ENCODE data around the gene SLC8A1. TPM values are rescaled to one million over a fixed set of nuclear protein-coding genes. Genes with fewer than 3 reads are reported as not detected.

Gene SLC8A1
- total RNA-seq, 1 experiment from 2014 or later = 1.7 TPM

DNA sequence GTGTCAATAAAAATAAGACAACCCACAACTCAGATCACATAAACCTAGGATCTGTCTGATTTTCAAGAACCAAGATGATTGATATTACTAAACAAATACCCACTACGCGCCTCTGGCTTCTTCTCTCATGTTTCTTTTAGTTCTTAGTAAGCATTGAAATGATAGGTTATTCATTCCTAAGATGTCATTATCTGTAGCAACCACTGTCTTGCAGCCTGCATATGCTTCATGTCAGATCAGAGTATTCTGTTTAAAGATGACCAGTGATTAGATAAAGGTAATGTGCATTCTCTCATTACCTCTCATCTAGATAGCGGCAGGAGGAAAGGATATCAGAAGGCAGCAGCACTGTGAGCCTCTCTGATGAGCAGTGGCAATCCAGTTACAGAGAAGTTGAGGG lies 112.9 kb downstream of the SLC8A1 start:
- Histone ChIP-seq H4K91ac (ENCODE audit: insufficient read length, low read depth, low read length) (no peak overlapping the region), H3K56ac (ENCODE audit: insufficient read length, low read depth, low read length) (no peak overlapping the region), H3K23me2 (ENCODE audit: insufficient read length, low read depth, low read length, poor library complexity, severe bottlenecking) (no peaks in the 10 kb centered on the region), H2BK20ac (ENCODE audit: low read depth, low read length, poor library complexity, severe bottlenecking) (no peak overlapping the region), H3K23ac (ENCODE audit: insufficient read length, low read depth, low read length) (no peak overlapping the region), H3K9ac (ENCODE audit: extremely low read depth, insufficient read length, low read length) (no peak overlapping the region), H3K27me3 (ENCODE audit: insufficient read depth, low read length) (no peaks in the 10 kb centered on the region), H3K4me1 (ENCODE audit: insufficient read depth, low read length) (no peaks in the 10 kb centered on the region), H2BK15ac (ENCODE audit: low read depth, low read length) (no peak overlapping the region), H3T11ph (ENCODE audit: low read length) (no peak overlapping the region), H2AFZ (ENCODE audit: low read length) (no peak overlapping the region), H4K5ac (ENCODE audit: insufficient read length, low read depth, low read length) (no peak overlapping the region), H4K20me1 (ENCODE audit: control insufficient read depth, insufficient read depth, insufficient read length) (no peaks in the 10 kb centered on the region), H3K4me2 (ENCODE audit: insufficient read depth, insufficient read length, low read length) (no peak overlapping the region), H3K18ac (ENCODE audit: insufficient read length, low read depth, low read length) (no peak overlapping the region), H3K79me1 (ENCODE audit: insufficient read depth, low read depth, low read length, poor library complexity, severe bottlenecking) (no peaks in the 10 kb centered on the region), H3K9me3 (ENCODE audit: control insufficient read depth, low read depth, low read length) (no peaks in the 10 kb centered on the region), H2BK12ac (ENCODE audit: insufficient read length, low read depth, low read length) (no peak overlapping the region), H2AK5ac (ENCODE audit: insufficient read length, low read length) (no peak overlapping the region), H3K14ac (ENCODE audit: insufficient read depth, low read length) (no peak overlapping the region), H3K27ac (ENCODE audit: insufficient read length, low read depth, low read length) (no peak overlapping the region), H2BK5ac (ENCODE audit: insufficient read length, low read length) (no peak overlapping the region), H3K4ac (ENCODE audit: low read depth, low read length) (no peak overlapping the region), H3K79me2 (ENCODE audit: insufficient read depth, low read length) (no peaks in the 10 kb centered on the region), H2BK120ac (ENCODE audit: low read depth, low read length, poor library complexity, severe bottlenecking) (no peak overlapping the region), H4K8ac (replicated peaks; ENCODE audit: insufficient read length, low read depth, low read length) (no peak overlapping the region)
- DNase-seq = no peak
- TF ChIP-seq, protein P1, sequence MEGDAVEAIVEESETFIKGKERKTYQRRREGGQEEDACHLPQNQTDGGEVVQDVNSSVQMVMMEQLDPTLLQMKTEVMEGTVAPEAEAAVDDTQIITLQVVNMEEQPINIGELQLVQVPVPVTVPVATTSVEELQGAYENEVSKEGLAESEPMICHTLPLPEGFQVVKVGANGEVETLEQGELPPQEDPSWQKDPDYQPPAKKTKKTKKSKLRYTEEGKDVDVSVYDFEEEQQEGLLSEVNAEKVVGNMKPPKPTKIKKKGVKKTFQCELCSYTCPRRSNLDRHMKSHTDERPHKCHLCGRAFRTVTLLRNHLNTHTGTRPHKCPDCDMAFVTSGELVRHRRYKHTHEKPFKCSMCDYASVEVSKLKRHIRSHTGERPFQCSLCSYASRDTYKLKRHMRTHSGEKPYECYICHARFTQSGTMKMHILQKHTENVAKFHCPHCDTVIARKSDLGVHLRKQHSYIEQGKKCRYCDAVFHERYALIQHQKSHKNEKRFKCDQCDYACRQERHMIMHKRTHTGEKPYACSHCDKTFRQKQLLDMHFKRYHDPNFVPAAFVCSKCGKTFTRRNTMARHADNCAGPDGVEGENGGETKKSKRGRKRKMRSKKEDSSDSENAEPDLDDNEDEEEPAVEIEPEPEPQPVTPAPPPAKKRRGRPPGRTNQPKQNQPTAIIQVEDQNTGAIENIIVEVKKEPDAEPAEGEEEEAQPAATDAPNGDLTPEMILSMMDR (conservative IDR thresholded peaks at IDR 0.05) = no peak
- Mint-ChIP-seq H3K9me3 (no peaks in the 10 kb centered on the region), H3K27me3 (ENCODE audit: low read depth) (no peaks in the 10 kb centered on the region), H3K36me3 (ENCODE audit: insufficient read depth in 1 of 3, low read depth in 3 of 3) (no peaks in the 10 kb centered on the region; a peak in 1 of 7 replicates), H3K4me1 (peaks cover 0 to under 1% of the 10 kb centered on the region in 2 experiments; a peak in 2 of 4 replicates), H3K4me3 (no peak overlapping the region), H3K27ac (no peak overlapping the region)
- no CpG with 5 or more reads among the region's 3 CpGs for WGBS (ENCODE audit: extremely low coverage, insufficient read length, low lambda C conversion rate)

Data from H9 (cell line).